ENCODE data around the gene ZNF697. TPM values are rescaled to one million over a fixed set of nuclear protein-coding genes. Genes with fewer than 3 reads are reported as not detected.

ZNF697 gene
- total RNA-seq, 4 donors from 2014 or later = 2.4 to 25.5 (median 7.9) TPM

DNA sequence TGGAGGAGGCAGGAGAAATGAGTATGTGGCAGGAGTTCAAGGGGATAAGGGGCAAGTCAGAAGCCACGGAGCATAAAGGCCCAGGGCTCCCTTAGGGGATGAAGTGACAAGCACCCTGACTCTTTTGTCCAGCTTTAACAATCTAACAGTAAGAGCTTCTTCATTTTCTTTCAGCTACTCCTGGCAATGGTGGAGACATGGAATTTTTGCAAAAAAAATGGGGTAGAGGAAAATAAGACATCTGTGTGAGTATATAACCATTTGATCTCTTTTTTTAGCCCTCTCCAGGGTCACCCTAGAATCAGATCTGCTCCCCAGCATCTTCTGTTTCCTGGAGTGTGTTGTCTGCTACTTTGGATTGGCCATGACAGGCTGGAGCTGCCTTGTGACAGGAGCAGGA is 47.1 kb downstream of the ZNF697 start:
- H3K9me3 ChIP-seq = no peaks in the 10 kb centered on the region
- intact Hi-C loops (cut with DNase I; ENCODE audit: low total_unique reads) = no loop called here
- no peaks in the 10 kb centered on the region for H3K4me1 ChIP-seq
- H3K27me3 ChIP-seq = no peaks in the 10 kb centered on the region
- H3K4me3 ChIP-seq = no peak overlapping the region
- no peak for TF ChIP-seq POLR2A (IDR thresholded peaks at IDR 0.05)
- TF ChIP-seq, protein P1, sequence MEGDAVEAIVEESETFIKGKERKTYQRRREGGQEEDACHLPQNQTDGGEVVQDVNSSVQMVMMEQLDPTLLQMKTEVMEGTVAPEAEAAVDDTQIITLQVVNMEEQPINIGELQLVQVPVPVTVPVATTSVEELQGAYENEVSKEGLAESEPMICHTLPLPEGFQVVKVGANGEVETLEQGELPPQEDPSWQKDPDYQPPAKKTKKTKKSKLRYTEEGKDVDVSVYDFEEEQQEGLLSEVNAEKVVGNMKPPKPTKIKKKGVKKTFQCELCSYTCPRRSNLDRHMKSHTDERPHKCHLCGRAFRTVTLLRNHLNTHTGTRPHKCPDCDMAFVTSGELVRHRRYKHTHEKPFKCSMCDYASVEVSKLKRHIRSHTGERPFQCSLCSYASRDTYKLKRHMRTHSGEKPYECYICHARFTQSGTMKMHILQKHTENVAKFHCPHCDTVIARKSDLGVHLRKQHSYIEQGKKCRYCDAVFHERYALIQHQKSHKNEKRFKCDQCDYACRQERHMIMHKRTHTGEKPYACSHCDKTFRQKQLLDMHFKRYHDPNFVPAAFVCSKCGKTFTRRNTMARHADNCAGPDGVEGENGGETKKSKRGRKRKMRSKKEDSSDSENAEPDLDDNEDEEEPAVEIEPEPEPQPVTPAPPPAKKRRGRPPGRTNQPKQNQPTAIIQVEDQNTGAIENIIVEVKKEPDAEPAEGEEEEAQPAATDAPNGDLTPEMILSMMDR (IDR thresholded peaks at IDR 0.05) = no peak
- DNase-seq = no peak
- no peaks in the 10 kb centered on the region for H3K36me3 ChIP-seq
- H3K27ac ChIP-seq = no peak overlapping the region

DNA sequence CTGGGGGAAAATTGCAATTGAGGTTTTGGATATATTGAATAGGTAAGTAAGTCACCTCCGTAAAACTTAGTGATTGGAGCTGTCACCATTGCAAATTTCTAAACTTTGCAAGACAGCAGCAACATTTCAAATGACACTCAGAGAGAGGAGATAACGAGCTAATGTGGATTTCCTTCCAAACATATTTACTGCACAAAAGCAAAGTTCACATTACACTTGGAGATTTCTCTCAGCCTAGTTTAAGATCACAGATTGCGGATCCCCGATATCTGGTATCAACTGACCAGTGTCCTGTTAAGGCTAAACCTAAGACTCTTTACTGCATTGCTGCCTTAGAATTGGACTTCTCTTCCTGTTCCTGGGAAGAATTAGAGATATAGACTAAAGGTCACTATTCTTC is 47.5 kb downstream of the ZNF697 start:
- no peak for DNase-seq
- intact Hi-C loops (cut with DNase I; ENCODE audit: low total_unique reads) = no loop called here
- no peak overlapping the region for H3K27ac ChIP-seq
- TF ChIP-seq, protein P1 (IDR thresholded peaks at IDR 0.05) = no peak
- no peak for TF ChIP-seq POLR2A (IDR thresholded peaks at IDR 0.05)
- no peak overlapping the region for H3K4me3 ChIP-seq
- no peaks in the 10 kb centered on the region for H3K9me3 ChIP-seq
- H3K36me3 ChIP-seq = no peaks in the 10 kb centered on the region
- no peaks in the 10 kb centered on the region for H3K27me3 ChIP-seq
- no peaks in the 10 kb centered on the region for H3K4me1 ChIP-seq

DNA sequence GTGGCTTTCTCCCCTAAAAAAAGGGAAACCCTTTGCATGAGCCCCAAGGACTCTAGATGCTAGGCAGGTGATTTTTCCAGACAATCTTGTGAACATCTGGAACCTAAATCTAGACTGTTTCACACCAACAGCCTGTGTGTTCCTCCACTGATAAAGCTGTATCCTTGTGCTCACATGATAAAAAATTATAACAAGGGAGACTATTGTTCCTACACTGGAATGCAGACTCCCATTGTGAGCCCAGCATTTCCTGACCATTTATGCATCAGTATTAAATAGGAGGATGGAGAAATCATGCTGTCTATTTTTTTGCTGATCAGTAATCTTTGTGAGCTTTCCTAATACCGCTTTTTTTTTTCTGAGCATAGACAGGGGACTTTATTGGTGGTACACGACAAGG is 52.5 kb downstream of the ZNF697 start:
- no peaks in the 10 kb centered on the region for H3K36me3 ChIP-seq
- DNase-seq = no peak
- H3K27ac ChIP-seq = no peak overlapping the region
- TF ChIP-seq, protein P1 (IDR thresholded peaks at IDR 0.05) = no peak
- no peak for TF ChIP-seq POLR2A (IDR thresholded peaks at IDR 0.05)
- no peaks in the 10 kb centered on the region for H3K4me1 ChIP-seq
- no peak overlapping the region for H3K4me3 ChIP-seq
- H3K27me3 ChIP-seq = no peaks in the 10 kb centered on the region
- no peaks in the 10 kb centered on the region for H3K9me3 ChIP-seq
- intact Hi-C loops (cut with DNase I; ENCODE audit: low total_unique reads) = no loop called here

DNA sequence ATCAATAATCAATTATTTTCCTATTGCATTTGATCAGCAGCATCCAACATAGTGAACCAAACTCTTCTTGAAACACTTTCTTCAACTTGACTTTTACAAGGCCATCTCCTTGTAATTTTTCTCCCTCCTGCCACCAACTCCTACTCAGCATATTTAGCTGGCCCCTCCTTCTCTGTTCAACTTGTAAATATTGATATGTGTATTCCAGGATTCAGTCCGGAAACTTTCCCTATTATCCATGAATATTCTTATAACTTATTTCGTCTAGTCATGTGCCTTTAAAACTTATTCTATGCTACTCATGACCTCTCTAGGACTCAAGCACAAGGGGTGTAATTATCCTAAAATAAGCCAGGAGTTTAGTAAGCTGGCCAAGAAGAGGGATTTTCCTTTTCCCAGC is 52.9 kb downstream of the ZNF697 start:
- Histone ChIP-seq H3K9me3 (no peaks in the 10 kb centered on the region), H3K4me3 (no peak overlapping the region), H3K27ac (no peak overlapping the region), H3K27me3 (no peaks in the 10 kb centered on the region), H3K4me1 (no peaks in the 10 kb centered on the region), H3K36me3 (no peaks in the 10 kb centered on the region)
- intact Hi-C loops (cut with DNase I; ENCODE audit: low total_unique reads) = no loop called here
- DNase-seq = no peak
- TF ChIP-seq, protein P1 (IDR thresholded peaks at IDR 0.05) = no peak
- TF ChIP-seq POLR2A (IDR thresholded peaks at IDR 0.05) = no peak

DNA sequence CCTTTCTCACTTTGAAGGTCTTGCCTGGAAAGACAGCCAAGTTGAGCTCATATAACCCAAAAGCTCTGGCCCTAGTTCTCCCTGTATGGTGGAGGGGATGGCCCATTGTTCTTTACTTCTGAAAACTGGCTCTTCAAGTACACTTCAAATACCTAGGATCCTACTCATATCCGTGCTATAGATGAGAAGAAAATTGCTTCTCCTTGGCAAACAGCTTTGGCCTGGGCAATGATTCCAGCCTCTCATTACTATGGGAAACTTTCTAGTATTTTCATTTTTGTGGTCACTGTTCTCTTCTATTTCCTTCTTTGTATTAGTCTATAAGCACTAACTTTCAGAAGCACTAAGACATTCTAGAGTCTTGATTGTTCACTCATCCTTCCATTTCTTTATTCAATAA is 53.7 kb downstream of the ZNF697 start:
- Histone ChIP-seq H3K27me3 (no peaks in the 10 kb centered on the region), H3K9me3 (no peaks in the 10 kb centered on the region), H3K4me3 (no peak overlapping the region), H3K36me3 (no peaks in the 10 kb centered on the region), H3K4me1 (no peaks in the 10 kb centered on the region), H3K27ac (no peak overlapping the region)
- intact Hi-C loops (cut with DNase I; ENCODE audit: low total_unique reads) = no loop called here
- no peak for TF ChIP-seq POLR2A (IDR thresholded peaks at IDR 0.05)
- TF ChIP-seq, protein P1 (IDR thresholded peaks at IDR 0.05) = no peak
- no peak for DNase-seq
